Measurements from ENCODE around the gene ANKS6.

- TF ChIP-seq, protein P1, sequence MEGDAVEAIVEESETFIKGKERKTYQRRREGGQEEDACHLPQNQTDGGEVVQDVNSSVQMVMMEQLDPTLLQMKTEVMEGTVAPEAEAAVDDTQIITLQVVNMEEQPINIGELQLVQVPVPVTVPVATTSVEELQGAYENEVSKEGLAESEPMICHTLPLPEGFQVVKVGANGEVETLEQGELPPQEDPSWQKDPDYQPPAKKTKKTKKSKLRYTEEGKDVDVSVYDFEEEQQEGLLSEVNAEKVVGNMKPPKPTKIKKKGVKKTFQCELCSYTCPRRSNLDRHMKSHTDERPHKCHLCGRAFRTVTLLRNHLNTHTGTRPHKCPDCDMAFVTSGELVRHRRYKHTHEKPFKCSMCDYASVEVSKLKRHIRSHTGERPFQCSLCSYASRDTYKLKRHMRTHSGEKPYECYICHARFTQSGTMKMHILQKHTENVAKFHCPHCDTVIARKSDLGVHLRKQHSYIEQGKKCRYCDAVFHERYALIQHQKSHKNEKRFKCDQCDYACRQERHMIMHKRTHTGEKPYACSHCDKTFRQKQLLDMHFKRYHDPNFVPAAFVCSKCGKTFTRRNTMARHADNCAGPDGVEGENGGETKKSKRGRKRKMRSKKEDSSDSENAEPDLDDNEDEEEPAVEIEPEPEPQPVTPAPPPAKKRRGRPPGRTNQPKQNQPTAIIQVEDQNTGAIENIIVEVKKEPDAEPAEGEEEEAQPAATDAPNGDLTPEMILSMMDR (IDR thresholded peaks at IDR 0.05 in 2 of 3, conservative IDR thresholded peaks at IDR 0.05 in 1 of 3; ENCODE audit: borderline replicate concordance in 1 of 3, insufficient read depth in 1 of 3, low read depth in 2 of 3, low read length in 2 of 3): no peak
- TF ChIP-seq RAD21 (IDR thresholded peaks at IDR 0.05; ENCODE audit: low read depth): no peak
- TF ChIP-seq MAX (IDR thresholded peaks at IDR 0.05): no peak
- TF ChIP-seq FOSL1 (IDR thresholded peaks at IDR 0.05; ENCODE audit: low read depth): no peak
- TF ChIP-seq SP1 (IDR thresholded peaks at IDR 0.05; ENCODE audit: low read depth): no peak
- no peak for TF ChIP-seq POLR2AphosphoS5 (IDR thresholded peaks at IDR 0.05; ENCODE audit: low read depth, low read length)
- TF ChIP-seq POLR2A (IDR thresholded peaks at IDR 0.05; ENCODE audit: borderline replicate concordance, extremely low read depth, insufficient read depth, insufficient read length): no peak
These were observed 36.4 kb upstream of the ANKS6 start for GRCh38 chr9:98832768-98833089.

All from HCT116 (cell line).